H1 (cell line): ENCODE data around the gene DDI2. TPM values are rescaled to one million over a fixed set of nuclear protein-coding genes. Genes with fewer than 3 reads are reported as not detected.

Source experiments
- CTCF ChIA-PET: fragments of 300-600 bp; sonication (Branson Sonifier 250); formaldehyde crosslinking; loops from one replicate; lab custom pipeline; 2021; ENCODE audit not compliant: partially characterized antibody; lab: Charles Lee
- POLR2A ChIA-PET: fragments of 300-600 bp; sonication (Branson Sonifier 250); formaldehyde crosslinking; loops from one replicate; lab custom pipeline; 2021; ENCODE audit warnings: inconsistent platforms; ENCODE audit not compliant: partially characterized antibody; lab: Charles Lee
- DNase-seq, 2 experiments: peaks; one replicate each; pipeline versions ENCODE4 v3.0.0 to v3.0.0-alpha.2; 2010 to 2022; ENCODE audit warnings: low spot score in 2 of 2, low read depth in 1 of 2, mixed read lengths in 1 of 2
- FAIRE-seq: peaks from 2 replicates; lab custom pipeline; 2011; peaks lifted over from hg19 to GRCh38; lab: Jason Lieb, UNC
- H2AFZ ChIP-seq: 2 replicates; pipeline ENCODE4 v1.8.1; 2012; ENCODE audit warnings: low read length, inconsistent platforms
- H2AK5ac ChIP-seq: 2 replicates; pipeline ENCODE4 v1.6.1; 2013; ENCODE audit warnings: low read depth, low read length
- H2BK120ac ChIP-seq: replicated peaks from 2 replicates; pipeline ENCODE3; 2013; ENCODE audit warnings: low read depth, low read length, inconsistent platforms
- H2BK12ac ChIP-seq: 2 replicates; pipeline ENCODE4 v1.6.1; 2013; ENCODE audit warnings: low read depth, low read length
- H2BK15ac ChIP-seq: 2 replicates; pipeline ENCODE4 v1.6.1; 2013; ENCODE audit warnings: low read length
- H2BK20ac ChIP-seq: 2 replicates; pipeline ENCODE4 v1.6.1; 2013; ENCODE audit warnings: low read length
- H2BK5ac ChIP-seq: 2 replicates; pipeline ENCODE4 v1.6.1; 2013; ENCODE audit warnings: low read depth, low read length
- H3K14ac ChIP-seq: 2 replicates; pipeline ENCODE4 v1.6.1; 2013; ENCODE audit warnings: inconsistent platforms; ENCODE audit not compliant: insufficient read length
- H3K18ac ChIP-seq: 2 replicates; pipeline ENCODE4 v1.6.1; 2013; ENCODE audit warnings: low read length; ENCODE audit errors: extremely low read depth
- H3K23ac ChIP-seq: 2 replicates; pipeline ENCODE4 v1.6.1; 2013; ENCODE audit warnings: inconsistent platforms; ENCODE audit not compliant: insufficient read length
- H3K23me2 ChIP-seq: 2 replicates; pipeline ENCODE4 v1.6.1; 2013; ENCODE audit warnings: low read depth, low read length
- H3K27ac ChIP-seq: 2 replicates; pipeline ENCODE4 v1.6.1; 2011; ENCODE audit warnings: low read depth, low read length, inconsistent platforms
- H3K27me3 ChIP-seq, 4 experiments: replicated peaks in 1 of 4; 1 replicate in 1 of 4; 2 replicates in 3 of 4; pipeline versions ENCODE4 v1.6.1 to v1.8.1; 2011 to 2013; ENCODE audit warnings: low read length in 3 of 4, mild to moderate bottlenecking in 3 of 4, inconsistent platforms in 2 of 4, mixed read lengths in 2 of 4, moderate library complexity in 1 of 4; ENCODE audit not compliant: control insufficient read depth in 3 of 4, insufficient read depth in 3 of 4; ENCODE audit errors: extremely low read depth in 1 of 4
- H3K36me3 ChIP-seq, 4 experiments: 2 replicates each; pipeline versions ENCODE4 v1.6.1 to v1.8.1; 2011 to 2013; ENCODE audit warnings: mild to moderate bottlenecking in 4 of 4, low read length in 3 of 4, moderate library complexity in 2 of 4, control low read depth in 1 of 4, inconsistent platforms in 1 of 4; ENCODE audit not compliant: insufficient read depth in 4 of 4, control insufficient read depth in 2 of 4
- H3K4ac ChIP-seq: replicated peaks from 2 replicates; pipeline ENCODE3; 2013; ENCODE audit warnings: low read length, low read depth, mixed read lengths, inconsistent platforms; ENCODE audit not compliant: insufficient read length
- H3K4me1 ChIP-seq, 4 experiments: replicated peaks in 1 of 4; 1 replicate in 1 of 4; 2 replicates in 3 of 4; pipeline versions ENCODE4 v1.6.1 to v1.8.1; 2011 to 2013; ENCODE audit warnings: low read length in 3 of 4, inconsistent platforms in 2 of 4, mixed read lengths in 1 of 4; ENCODE audit not compliant: insufficient read depth in 4 of 4, control insufficient read depth in 3 of 4
- H3K4me2 ChIP-seq, 2 experiments: 2 replicates each; pipeline versions ENCODE4 v1.6.1 to v1.8.1; 2011 to 2013; ENCODE audit warnings: low read depth in 2 of 2, low read length in 2 of 2, control low read depth in 1 of 2, inconsistent platforms in 1 of 2, mild to moderate bottlenecking in 1 of 2; ENCODE audit not compliant: insufficient read depth in 1 of 2
- H3K4me3 ChIP-seq, 4 experiments: fragments of 200-600, 300-600 bp in 1 of 4; sonication (generic), shearing (Covaris generic), sonication (Bioruptor Twin) in 1 of 4; 2 replicates each; pipeline versions ENCODE4 v1.5.1 to v1.8.1; 2011 to 2016; ENCODE audit warnings: low read length in 4 of 4, low read depth in 3 of 4, control low read depth in 2 of 4, inconsistent platforms in 2 of 4, mild to moderate bottlenecking in 2 of 4, mixed read lengths in 1 of 4, moderate library complexity in 1 of 4; ENCODE audit not compliant: insufficient read depth in 2 of 4; ENCODE audit errors: extremely low read depth in 1 of 4
- H3K56ac ChIP-seq: replicated peaks from 2 replicates; pipeline ENCODE3; 2013; ENCODE audit warnings: low read depth, mild to moderate bottlenecking, mixed read lengths, low read length, inconsistent platforms; ENCODE audit not compliant: insufficient read length
- H3K79me1 ChIP-seq: 2 replicates; pipeline ENCODE4 v1.6.1; 2013; ENCODE audit warnings: low read depth, low read length, control low read depth
- H3K79me2 ChIP-seq, 2 experiments: 2 replicates each; pipeline versions ENCODE4 v1.6.1 to v1.8.1; 2012 to 2013; ENCODE audit warnings: low read length in 2 of 2, mild to moderate bottlenecking in 2 of 2, inconsistent platforms in 1 of 2; ENCODE audit not compliant: insufficient read depth in 2 of 2, control insufficient read depth in 1 of 2
- H3K9ac ChIP-seq, 4 experiments: replicated peaks in 1 of 4; 1 replicate in 1 of 4; 2 replicates in 3 of 4; pipeline versions ENCODE4 v1.6.1 to v1.8.1; 2011 to 2013; ENCODE audit warnings: low read depth in 3 of 4, low read length in 3 of 4, control low read depth in 2 of 4, mild to moderate bottlenecking in 2 of 4, moderate library complexity in 2 of 4, inconsistent platforms in 1 of 4; ENCODE audit errors: extremely low read depth in 1 of 4
- H3K9me3 ChIP-seq, 2 experiments: 2 replicates each; pipeline versions ENCODE4 v1.6.1 to v1.8.1; 2012 to 2013; ENCODE audit warnings: mild to moderate bottlenecking in 2 of 2, moderate library complexity in 2 of 2, control low read depth in 1 of 2, inconsistent platforms in 1 of 2, low read depth in 1 of 2, low read length in 1 of 2, mixed read lengths in 1 of 2; ENCODE audit not compliant: insufficient read depth in 2 of 2
- H4K20me1 ChIP-seq, 2 experiments: replicated peaks in 1 of 2; 2 replicates each; pipeline versions ENCODE3 to v1.8.1; 2011 to 2013; ENCODE audit warnings: inconsistent platforms in 2 of 2, low read length in 2 of 2, mild to moderate bottlenecking in 1 of 2; ENCODE audit not compliant: insufficient read depth in 2 of 2, control insufficient read depth in 1 of 2
- H4K5ac ChIP-seq: 2 replicates; pipeline ENCODE4 v1.6.1; 2013; ENCODE audit warnings: low read length, low read depth, mixed read lengths, inconsistent platforms; ENCODE audit not compliant: insufficient read length
- H4K8ac ChIP-seq: 2 replicates; pipeline ENCODE4 v1.8.0; 2013; ENCODE audit warnings: mild to moderate bottlenecking, moderate library complexity, low read length, inconsistent platforms; ENCODE audit not compliant: insufficient read depth; ENCODE audit errors: extremely low read depth
- H4K91ac ChIP-seq: replicated peaks from 2 replicates; pipeline ENCODE3; 2013; ENCODE audit warnings: low read length, mixed read lengths, inconsistent platforms; ENCODE audit not compliant: insufficient read length
- WGBS, 2 experiments: shearing (Covaris generic) in 1 of 2; methylation state at CpG; one replicate each; pipeline versions ENCODE4 v1.1.6 to v1.1.7; 2013 to 2015; ENCODE audit warnings: low lambda C conversion rate in 2 of 2, mixed read lengths in 2 of 2, inconsistent platforms in 1 of 2, low coverage in 1 of 2, missing lambda C conversion rate in 1 of 2; ENCODE audit not compliant: insufficient replicate concordance in 2 of 2, insufficient coverage in 1 of 2, insufficient read length in 1 of 2; ENCODE audit errors: extremely low coverage in 1 of 2, missing lambda C conversion rate in 1 of 2; 5-methylcytosine and 5-hydroxymethylcytosine counted together
- polyA plus RNA-seq, 7 experiments: library from polyadenylated mRNA; depleted of rRNA in 3 of 7; stranded (reverse) in 5 of 7; unstranded in 2 of 7; fragments of >200 nt in 5 of 7; fragments of 200-250 nt in 2 of 7; gene quantifications; 1 replicate in 5 of 7; 2 replicates in 1 of 7; 4 replicates in 1 of 7; pipeline versions ENCODE4 v1.2.1 to v1.2.3, GENCODE V29; 2011 to 2013; ENCODE audit warnings: missing spikeins in 2 of 7, mixed read lengths in 2 of 7
- total RNA-seq: library from RNA; stranded (reverse); fragmentation: NEBNext Ultra II Directional; extraction: Animal tissue kit (Norgen Biotek cat#: 25700); gene quantifications from 2 replicates; pipeline ENCODE4 v1.2.1, GENCODE V29; 2021
- TF ChIP-seq, protein P1 (sequence below): IDR thresholded peaks from 2 replicates; pipeline ENCODE4 v1.6.1; 2011; ENCODE audit warnings: low read length, improper control_type of control experiment
- TF ChIP-seq, protein P2 (sequence below): IDR thresholded peaks from 2 replicates; pipeline ENCODE4 v1.6.1; 2012; ENCODE audit warnings: inconsistent platforms

DDI2 gene
- total and polyA plus RNA-seq, 2 of the 8 experiments (the other 6 are each of a cell fraction or from before 2014, with no cell fraction given), result 7.7 to 38.3 TPM

DNA sequence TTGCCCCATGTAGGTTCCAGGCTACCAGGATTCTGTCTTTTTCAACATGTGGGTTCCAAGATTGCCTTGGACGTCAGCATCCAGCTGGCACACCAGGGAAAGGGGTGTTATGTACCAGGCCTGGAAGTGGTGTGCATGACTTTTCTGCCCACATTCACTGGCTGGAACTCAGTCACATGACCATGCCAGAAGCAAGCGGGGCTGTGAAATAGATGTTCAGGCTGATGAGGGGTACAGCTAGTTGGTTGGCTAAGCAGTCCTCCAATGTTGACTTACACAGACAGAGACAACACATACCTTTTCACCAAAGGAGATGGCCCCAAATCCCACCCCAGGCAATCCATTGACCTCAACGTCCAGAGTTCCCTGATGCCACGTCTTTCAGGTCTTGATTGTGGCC lies 52.6 kb downstream of the DDI2 start:
- H3K4me2 ChIP-seq, result no peak overlapping the region
- 65% methylated on average over 4 of the region's 4 CpGs; no CpG with 5 or more reads in 1 of the 2 experiments for WGBS, 2 experiments
- ChIA-PET POLR2A (interaction anchor here (1.0 to 1.4 kb wide), 4 partner anchors 11 to 62 kb away, joined by 3 to 6 read pairs (median 4); no protein-coding TSS in a partner anchor), CTCF (interaction anchor here (0.6 to 2.2 kb wide), 5 partner anchors 10 to 755 kb away, joined by 3 to 8 read pairs (median 4); no protein-coding TSS in a partner anchor)
- no peaks in the 10 kb centered on the region for H4K20me1 ChIP-seq
- H2BK120ac ChIP-seq, result no peak overlapping the region
- H2BK5ac ChIP-seq, result no peak overlapping the region
- H2BK20ac ChIP-seq, result no peak overlapping the region
- DNase-seq, result no peak
- no peak overlapping the region for H2BK15ac ChIP-seq
- TF ChIP-seq, protein P1, sequence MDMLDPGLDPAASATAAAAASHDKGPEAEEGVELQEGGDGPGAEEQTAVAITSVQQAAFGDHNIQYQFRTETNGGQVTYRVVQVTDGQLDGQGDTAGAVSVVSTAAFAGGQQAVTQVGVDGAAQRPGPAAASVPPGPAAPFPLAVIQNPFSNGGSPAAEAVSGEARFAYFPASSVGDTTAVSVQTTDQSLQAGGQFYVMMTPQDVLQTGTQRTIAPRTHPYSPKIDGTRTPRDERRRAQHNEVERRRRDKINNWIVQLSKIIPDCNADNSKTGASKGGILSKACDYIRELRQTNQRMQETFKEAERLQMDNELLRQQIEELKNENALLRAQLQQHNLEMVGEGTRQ, result peak; percentile 33; the same call in 1 of the 2 replicates
- TF ChIP-seq, protein P2, sequence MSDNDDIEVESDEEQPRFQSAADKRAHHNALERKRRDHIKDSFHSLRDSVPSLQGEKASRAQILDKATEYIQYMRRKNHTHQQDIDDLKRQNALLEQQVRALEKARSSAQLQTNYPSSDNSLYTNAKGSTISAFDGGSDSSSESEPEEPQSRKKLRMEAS, result no peak
- H3K14ac ChIP-seq, result no peak overlapping the region
- H3K9me3 ChIP-seq, result no peaks in the 10 kb centered on the region
- no peak overlapping the region for H3K23ac ChIP-seq
- no peak for FAIRE-seq
- H3K27me3 ChIP-seq, result no peaks in the 10 kb centered on the region
- H4K8ac ChIP-seq, result no peak overlapping the region
- peaks cover 3% of the 10 kb centered on the region; the same call in 1 of the 2 replicates for H3K79me1 ChIP-seq
- H3K27ac ChIP-seq, result no peak overlapping the region
- no peaks in the 10 kb centered on the region for H3K36me3 ChIP-seq
- no peak overlapping the region for H3K56ac ChIP-seq
- no peak overlapping the region for H4K91ac ChIP-seq
- H3K4me1 ChIP-seq, result peaks cover 0 to 5% (median 0%) of the 10 kb centered on the region in 4 experiments; a peak in 1 of 7 replicates
- H3K4ac ChIP-seq, result no peak overlapping the region
- H3K18ac ChIP-seq, result no peak overlapping the region
- H2AFZ ChIP-seq, result no peak overlapping the region
- no peaks in the 10 kb centered on the region for H3K79me2 ChIP-seq
- no peak overlapping the region for H2AK5ac ChIP-seq
- H3K9ac ChIP-seq, result no peak overlapping the region
- H2BK12ac ChIP-seq, result no peak overlapping the region
- no peaks in the 10 kb centered on the region for H3K23me2 ChIP-seq
- H3K4me3 ChIP-seq, result no peak overlapping the region
- no peak overlapping the region for H4K5ac ChIP-seq
